GM10248 (cell line): Measurements from ENCODE around the gene FCRL3.

Experiments
- CTCF ChIA-PET: fragments of 300-600 bp; sonication (Branson Sonifier 250); formaldehyde crosslinking; extraction: SDS; loops from one replicate; lab custom pipeline; 2021; ENCODE audit warnings: antibody characterized with exemption; lab: Yijun Ruan, JAX
- POLR2A ChIA-PET: fragments of 350-650 bp; sonication (Branson Sonifier 250); formaldehyde crosslinking; extraction: SDS; loops from one replicate; lab custom pipeline; 2020; ENCODE audit warnings: antibody characterized with exemption; lab: Yijun Ruan, JAX
- DNase-seq: peaks from one replicate; pipeline ENCODE4 v3.0.0; 2012; ENCODE audit errors: extremely low spot score
- TF ChIP-seq, protein P1 (sequence below): IDR thresholded peaks from 2 replicates; pipeline ENCODE4 v1.5.1; 2012; ENCODE audit warnings: mild to moderate bottlenecking, low read depth; ENCODE audit errors: extremely low read depth, missing control alignments, control extremely low read depth

Gene FCRL3

GRCh38 chr1:157658571-157658970, 42.0 kb downstream of the FCRL3 start:
- no peak for DNase-seq
- POLR2A ChIA-PET: no interaction called here
- CTCF ChIA-PET: no interaction called here
- TF ChIP-seq, protein P1, sequence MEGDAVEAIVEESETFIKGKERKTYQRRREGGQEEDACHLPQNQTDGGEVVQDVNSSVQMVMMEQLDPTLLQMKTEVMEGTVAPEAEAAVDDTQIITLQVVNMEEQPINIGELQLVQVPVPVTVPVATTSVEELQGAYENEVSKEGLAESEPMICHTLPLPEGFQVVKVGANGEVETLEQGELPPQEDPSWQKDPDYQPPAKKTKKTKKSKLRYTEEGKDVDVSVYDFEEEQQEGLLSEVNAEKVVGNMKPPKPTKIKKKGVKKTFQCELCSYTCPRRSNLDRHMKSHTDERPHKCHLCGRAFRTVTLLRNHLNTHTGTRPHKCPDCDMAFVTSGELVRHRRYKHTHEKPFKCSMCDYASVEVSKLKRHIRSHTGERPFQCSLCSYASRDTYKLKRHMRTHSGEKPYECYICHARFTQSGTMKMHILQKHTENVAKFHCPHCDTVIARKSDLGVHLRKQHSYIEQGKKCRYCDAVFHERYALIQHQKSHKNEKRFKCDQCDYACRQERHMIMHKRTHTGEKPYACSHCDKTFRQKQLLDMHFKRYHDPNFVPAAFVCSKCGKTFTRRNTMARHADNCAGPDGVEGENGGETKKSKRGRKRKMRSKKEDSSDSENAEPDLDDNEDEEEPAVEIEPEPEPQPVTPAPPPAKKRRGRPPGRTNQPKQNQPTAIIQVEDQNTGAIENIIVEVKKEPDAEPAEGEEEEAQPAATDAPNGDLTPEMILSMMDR: no peak

DNA sequence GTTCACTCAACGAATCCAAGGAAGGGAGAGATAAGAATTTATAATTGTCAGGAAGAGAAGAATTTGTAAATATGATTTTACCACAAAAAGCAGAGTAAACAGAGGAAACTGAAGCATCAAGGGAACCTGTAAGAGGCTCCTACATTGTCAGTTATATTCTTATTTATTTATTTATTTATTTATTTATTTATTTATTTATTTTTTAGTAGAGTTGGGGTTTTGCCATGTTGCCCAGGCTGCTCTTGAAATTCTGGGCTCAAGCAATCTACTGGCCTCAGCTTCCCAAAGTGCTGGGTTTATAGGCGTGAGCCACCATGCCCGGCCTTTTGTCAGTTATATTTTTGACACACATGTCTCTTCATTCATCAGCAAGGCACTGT, 47.1 kb downstream of the FCRL3 start:
- no peak for DNase-seq
- ChIA-PET POLR2A (no interaction called here), CTCF (no interaction called here)
- TF ChIP-seq, protein P1: no peak

DNA sequence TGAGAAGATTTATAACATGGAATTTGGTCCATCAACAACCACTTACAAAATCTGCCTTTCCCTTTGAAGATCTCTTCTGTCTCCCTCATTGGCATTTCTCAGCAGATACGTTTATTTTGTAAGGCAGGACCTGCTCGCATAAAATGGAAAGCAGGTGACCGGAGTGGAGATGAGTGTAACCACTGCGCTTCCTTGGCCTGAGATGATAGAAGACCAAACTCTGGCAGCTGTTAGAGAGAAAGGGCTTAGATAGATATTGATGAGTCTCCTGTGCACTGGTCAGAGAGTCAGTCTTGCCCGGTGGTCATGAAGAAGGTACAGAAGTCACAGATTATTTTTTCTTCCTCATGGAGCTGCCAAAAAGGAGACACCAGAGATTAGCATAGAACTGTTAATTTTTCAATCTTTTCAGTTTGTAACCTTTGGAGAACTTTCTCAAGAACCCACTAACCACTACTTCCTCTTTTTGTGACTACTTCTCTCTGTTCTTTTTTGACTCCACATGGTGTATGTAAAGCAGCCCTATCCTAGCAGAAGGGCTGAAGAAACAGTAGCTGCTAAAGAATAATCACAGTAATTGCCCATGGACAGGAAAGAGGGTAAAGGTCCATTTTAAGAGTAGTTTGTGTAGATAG, 47.6 kb downstream of the FCRL3 start:
- TF ChIP-seq, protein P1: no peak

DNA sequence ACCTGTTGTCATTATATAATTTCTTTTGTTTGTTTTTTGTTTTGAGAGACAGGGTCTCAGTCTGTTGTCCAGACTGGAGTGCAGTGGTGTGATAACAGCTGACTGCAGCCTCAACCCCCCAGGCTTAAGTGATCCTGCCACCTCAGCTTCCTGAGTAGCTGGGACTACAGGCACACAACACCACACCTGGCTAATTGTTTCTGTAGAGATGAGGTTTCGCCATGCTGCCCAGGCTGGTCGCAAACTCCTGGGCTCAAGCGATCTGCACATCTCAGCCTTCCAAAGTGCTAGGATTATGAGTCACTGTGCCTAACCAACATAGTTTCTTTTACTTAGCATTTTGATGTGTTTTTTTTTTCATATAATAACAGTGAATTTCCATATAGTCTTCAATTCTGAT, 52.3 kb downstream of the FCRL3 start:
- ChIA-PET POLR2A (no interaction called here), CTCF (interaction anchor here (1.5 kb wide), 1 partner anchor 18 kb away, joined by 3 read pairs; no protein-coding TSS in a partner anchor)
- TF ChIP-seq, protein P1: no peak
- DNase-seq: no peak

More for the DNA sequence above, 47.6 kb downstream of the FCRL3 start:
- peak; percentile 59 for DNase-seq
- ChIA-PET POLR2A (no interaction called here), CTCF (interaction anchor here (1.4 kb wide), 1 partner anchor 23 kb away, joined by 3 read pairs; no protein-coding TSS in a partner anchor)

GRCh38 chr1:157646144-157646543, 54.4 kb downstream of the FCRL3 start:
- DNase-seq: no peak
- TF ChIP-seq, protein P1: no peak
- ChIA-PET POLR2A (no interaction called here), CTCF (interaction anchor here (0.6 to 1.2 kb wide), 2 partner anchors 9 to 10 kb away, joined by 3 to 6 read pairs; no protein-coding TSS in a partner anchor)

DNA sequence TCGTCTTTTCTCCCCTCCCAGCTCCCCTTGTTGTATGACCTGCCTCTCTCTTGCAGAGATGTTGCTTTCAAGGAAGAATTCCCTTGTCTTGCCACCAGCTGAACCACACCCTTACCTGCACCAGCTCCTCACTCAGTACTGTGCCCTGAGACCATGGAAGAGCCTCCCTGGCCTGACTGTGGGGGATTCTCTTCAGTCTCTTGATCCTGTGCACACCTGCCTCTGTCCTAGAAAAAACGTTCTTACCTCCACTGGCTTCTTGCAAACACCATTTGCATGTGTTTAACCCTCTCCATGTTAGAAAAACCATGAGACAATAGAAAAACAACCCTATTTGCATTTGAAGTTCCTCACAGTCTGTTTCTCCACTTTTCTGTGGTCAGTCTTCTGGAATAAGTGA, 59.4 kb downstream of the FCRL3 start:
- TF ChIP-seq, protein P1: no peak
- CTCF ChIA-PET: interaction anchor here (1.2 to 2.0 kb wide), 2 partner anchors 17 to 60 kb away, joined by 4 to 8 read pairs; no protein-coding TSS in a partner anchor
- POLR2A ChIA-PET: no interaction called here
- no peak for DNase-seq
